Measurements from ENCODE around the gene HOXD3. TPM values are rescaled to one million over a fixed set of nuclear protein-coding genes. Genes with fewer than 3 reads are reported as not detected.

Gene HOXD3
- polyA plus RNA-seq, 4 donors, result 21.7 to 30.9 (median 30.3) TPM

DNA sequence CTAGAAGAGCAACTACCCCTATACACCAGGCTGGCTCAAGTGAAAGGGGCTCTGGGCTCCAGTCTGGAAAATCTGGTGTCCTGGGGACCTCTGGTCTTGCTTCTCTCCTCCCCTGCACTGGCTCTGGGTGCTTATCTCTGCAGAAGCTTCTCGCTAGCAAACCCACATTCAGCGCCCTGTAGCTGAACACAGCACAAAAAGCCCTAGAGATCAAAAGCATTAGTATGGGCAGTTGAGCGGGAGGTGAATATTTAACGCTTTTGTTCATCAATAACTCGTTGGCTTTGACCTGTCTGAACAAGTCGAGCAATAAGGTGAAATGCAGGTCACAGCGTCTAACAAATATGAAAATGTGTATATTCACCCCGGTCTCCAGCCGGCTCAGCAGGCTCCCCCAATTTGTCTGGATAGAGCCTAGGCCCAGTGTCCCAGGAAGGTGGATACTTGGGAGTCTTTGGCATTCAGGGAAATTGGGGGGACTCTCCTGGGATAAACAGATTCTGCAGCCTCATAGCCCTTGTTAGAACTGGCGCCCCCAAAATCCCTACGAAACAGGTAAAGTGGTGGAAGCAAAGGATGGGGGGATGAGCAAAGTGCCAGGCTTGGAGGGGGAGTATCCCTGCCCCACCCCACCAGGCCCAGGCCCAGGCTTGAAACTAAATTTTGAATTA, 8.2 kb upstream of the HOXD3 start:
- DNase-seq (ENCODE audit: low read depth in 4 of 4, low spot score in 2 of 4), result no peak

DNA sequence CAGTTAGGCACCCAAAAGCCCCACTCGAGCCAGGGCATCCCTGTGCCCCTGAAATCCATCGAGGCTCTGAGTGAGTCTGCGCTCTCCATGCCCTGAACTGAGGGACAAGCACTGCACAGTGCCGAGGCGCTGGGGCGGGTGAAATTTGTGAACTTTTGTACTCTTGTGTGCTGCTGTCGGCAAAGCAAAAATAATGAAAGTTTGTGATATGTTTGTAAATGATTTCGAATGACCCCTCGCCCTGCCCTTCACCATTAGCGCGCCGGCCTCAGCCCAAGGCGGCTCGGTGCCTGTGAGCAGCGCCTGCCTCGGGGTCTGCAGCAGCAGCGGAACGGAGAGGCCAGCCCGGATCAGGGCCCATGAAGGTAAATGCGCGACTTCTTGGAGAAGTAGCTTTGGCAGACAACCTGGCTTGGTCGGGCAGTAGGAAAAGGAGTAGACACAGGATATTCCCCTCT, 7.6 kb upstream of the HOXD3 start:
- no peak for DNase-seq (ENCODE audit: low read depth in 4 of 4, low spot score in 2 of 4)

DNA sequence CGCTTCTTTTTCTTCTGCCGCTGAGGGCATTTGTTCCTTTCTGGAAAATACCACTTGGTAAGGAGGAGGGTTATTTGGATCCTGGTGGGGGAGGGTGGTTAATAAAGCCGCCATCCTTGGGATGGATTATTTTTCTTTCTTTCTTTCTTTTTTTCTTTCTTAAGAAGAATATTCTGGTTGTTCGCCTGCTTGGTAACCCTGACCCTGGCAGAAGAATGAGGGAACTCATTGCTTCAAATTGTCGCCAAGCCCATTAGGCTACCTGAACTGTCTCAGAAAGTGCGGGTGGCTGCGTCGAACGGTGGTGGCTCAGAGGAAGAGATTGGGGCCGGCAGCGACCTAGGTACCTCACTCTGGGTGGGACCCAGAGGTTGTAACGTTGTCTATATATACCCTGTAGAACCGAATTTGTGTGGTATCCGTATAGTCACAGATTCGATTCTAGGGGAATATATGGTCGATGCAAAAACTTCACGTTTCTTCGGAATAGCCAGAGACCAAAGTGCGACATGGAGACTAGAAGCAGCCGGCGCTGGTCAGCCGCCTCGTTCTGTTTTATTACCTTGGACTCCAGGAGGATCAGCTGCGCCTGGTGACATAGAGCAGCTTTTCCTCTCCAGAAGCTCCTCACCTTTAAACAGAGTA, 7.0 kb upstream of the HOXD3 start:
- no peak for DNase-seq (ENCODE audit: low read depth in 4 of 4, low spot score in 2 of 4)

DNA sequence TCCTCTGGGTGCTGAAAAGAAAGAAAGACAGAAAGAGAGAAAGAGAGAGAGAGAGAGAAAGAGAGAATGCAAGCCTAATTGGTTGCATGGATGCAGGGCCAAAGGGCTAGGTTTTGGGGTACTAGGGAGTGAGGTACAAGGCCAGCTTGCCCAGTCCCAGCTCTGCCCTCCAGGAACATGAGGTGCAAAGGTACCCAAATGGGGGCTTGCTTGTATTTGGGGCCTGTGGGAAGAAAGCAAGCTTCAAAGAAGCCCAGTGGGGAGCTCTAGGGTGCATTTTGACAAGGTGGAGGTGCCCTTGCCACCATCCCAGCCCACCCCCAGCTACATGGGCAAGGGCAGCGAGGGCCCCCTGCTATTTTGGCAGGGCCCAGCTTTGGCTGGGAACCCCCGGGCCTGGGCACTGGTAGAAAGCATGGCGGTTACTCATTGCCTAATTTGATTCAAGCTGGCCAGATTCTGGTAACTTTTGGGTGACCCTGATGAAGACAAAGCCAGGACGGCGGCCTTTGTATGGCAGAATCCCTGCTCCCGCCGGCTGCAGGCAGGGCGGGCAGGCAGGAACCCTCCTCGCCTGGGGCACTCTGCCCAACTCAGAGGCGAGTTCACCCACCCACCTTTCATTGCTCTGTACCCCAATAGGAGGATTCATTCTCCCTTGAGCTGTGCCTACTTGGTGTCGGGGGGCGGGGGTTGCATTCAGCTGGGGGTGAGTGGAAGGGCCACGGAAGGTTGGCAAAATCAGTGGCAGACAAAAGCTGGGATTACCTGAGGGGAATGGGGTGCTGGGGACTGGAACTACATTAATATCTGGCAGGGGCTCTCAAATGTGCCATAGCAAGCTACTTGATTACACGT, 6.3 kb upstream of the HOXD3 start:
- no peak for DNase-seq (ENCODE audit: low read depth in 4 of 4, low spot score in 2 of 4)

DNA sequence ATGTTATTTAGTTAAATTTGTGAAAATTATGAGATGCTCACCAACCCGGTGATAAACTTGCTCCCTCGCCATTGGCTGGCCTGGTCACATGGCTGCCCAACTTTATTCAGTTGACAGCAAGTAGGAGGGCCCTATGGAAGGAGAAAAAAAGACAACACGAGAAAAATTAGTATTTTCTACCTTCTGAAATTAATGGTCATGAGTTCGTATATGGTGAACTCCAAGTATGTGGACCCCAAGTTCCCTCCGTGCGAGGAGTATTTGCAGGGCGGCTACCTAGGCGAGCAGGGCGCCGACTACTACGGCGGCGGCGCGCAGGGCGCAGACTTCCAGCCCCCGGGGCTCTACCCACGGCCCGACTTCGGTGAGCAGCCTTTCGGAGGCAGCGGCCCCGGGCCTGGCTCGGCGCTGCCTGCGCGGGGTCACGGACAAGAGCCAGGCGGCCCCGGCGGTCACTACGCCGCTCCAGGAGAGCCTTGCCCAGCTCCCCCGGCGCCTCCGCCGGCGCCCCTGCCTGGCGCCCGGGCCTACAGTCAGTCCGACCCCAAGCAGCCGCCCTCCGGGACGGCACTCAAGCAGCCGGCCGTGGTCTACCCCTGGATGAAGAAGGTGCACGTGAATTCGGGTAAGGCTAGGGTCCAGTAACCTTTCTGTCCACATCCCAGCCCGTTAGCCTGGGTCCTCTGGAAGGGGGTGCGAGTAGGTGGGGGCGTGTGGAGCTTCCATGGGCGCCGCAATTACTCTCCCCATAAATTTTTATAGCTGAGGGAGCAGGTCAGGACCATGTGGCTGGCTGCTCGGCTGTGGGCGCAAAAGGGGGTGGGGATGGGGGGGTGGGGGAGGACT, 5.4 kb upstream of the HOXD3 start, which contains the start of gene HOXD4:
HOXD4 (plus strand) TSS at position 109 of the 846 bp plus-strand sequence; CDS start at position 193, 84 bp downstream.
- DNase-seq (ENCODE audit: low read depth in 4 of 4, low spot score in 2 of 4), result peak in 1 of 4 donors; percentile 49

- DNase-seq (ENCODE audit: low read depth in 4 of 4, low spot score in 2 of 4), result no peak
These were observed 4.5 kb upstream of the HOXD3 start for GRCh38 chr2:176152350-176153181.

- DNase-seq (ENCODE audit: low read depth in 4 of 4, low spot score in 2 of 4), result no peak
These were observed 2.4 kb upstream of the HOXD3 start for GRCh38 chr2:176154576-176155252.

DNA sequence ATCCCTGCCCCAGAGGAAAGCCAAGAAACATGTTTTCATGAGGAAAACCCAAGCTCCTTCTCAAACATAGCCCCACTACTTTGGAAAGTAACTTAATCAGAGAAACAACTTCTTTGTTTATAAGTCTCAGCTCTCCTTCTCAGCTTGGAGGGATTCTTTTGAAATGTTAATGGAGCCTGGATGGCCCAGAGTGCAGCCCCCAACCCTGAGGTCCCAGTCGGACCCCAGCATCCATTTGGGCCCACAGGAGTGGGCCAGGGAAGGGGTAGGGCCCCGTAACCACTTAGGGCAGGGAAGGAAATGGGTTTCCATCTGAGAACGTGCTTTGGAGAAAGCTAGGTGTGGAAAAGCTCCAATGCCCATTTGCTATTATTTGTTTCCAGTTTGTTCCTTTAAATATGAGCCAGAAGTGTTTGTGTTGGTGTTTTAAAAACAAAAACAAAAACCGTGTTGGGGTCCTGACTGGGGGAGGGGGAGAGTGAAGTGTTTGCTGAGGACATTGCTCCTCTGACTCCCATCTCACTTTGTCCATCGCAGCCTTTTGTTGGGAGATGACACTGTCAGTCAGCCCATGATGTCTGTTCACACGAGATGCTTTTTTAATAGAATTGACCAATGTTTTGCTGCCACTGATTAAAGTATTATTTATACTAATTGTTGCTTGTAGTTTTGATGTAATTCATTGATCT, 1.6 kb upstream of the HOXD3 start:
- DNase-seq (ENCODE audit: low read depth in 4 of 4, low spot score in 2 of 4), result no peak

DNA sequence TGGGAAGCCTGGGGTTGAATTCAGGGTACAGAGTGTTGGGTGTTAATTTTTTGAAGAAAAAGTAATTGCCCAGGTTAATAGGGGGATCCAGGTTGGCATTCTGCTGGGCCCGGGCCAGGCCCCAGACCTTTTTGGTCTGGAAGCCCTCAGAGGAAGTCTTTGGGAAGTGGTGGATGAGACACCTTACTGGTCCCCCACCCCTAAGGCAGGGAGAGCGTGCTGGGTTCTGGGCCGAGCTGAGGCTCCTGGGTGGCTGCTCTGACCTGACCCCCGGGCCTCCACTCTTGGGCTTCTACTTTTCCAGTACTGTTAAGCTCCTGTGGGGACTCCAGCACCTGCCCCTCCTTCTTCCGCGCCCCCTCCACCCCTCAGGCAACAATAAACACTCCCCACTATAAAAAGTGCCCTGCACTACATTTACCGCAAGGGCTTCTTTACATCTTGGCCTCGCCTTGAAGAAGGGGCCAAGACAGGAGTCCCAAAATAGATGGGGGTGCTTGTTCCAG, 753 bp upstream of the HOXD3 start:
- no peak for DNase-seq (ENCODE audit: low read depth in 4 of 4, low spot score in 2 of 4)

DNA sequence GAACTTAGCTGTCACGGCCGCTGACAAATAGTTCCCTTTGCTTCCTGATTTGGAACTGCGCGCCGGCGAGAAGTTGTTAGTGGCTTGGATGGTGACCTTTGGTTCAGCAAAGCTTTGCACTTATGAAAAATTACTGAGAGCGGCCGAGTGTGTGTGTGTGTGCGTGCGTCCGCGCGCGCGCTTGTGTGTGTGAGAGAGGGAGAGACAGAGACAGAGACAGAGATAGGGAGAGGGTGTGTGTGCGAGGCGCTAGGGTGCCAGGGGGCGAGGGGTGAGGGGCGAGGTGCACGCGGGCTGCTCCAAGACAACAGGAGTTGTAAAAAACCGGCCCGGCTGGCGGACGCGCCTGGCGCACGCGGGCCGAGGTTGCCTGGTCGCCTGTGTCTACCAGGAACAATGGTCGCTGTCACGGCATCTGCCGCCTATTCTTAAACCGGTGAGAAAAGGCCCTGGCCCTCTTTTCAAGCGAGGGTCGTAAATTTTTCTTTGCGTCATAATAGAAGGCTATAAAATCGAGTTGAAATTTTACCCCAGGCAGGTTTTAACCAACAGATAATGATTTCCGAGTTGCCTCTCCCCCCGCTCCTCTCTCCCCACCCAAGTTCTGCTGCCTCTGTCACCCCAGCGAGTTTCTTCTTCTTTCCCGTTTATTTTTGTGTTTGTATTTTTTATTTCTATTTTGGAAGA, 535 bp downstream of the HOXD3 start:
- peak in 2 of 4 donors; percentile 60 to 80 for DNase-seq (ENCODE audit: low read depth in 4 of 4, low spot score in 2 of 4)

DNA sequence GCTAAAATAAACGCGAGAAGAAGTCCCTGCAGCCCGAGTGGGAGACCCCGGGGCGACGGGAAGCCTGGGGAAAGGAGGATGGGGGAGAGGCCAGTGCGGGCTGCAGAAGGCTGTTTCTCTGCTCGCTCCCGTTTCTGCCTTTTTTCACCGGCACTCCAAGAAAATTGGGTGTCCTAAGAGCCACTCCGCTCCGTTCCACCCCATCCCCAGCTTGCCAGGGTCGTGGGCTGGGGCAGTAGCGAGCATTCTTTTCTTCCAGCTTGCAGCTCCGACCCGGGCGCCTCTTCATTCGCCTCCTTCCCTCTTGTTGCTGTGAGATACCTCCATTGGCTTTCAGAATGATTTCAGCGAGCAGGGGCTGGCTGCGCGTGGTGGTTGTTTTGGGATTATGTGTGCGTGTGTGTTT, 1.1 kb downstream of the HOXD3 start:
- peak in 1 of 4 donors; percentile 56 for DNase-seq (ENCODE audit: low read depth in 4 of 4, low spot score in 2 of 4)

GRCh38 chr2:176158855-176159662, 2.0 kb downstream of the HOXD3 start:
- peak in 2 of 4 donors; percentile 61 to 62 for DNase-seq (ENCODE audit: low read depth in 4 of 4, low spot score in 2 of 4)

- no peak for DNase-seq (ENCODE audit: low read depth in 4 of 4, low spot score in 2 of 4)
These were observed 2.6 kb downstream of the HOXD3 start for GRCh38 chr2:176159663-176160250.

- DNase-seq (ENCODE audit: low read depth in 4 of 4, low spot score in 2 of 4), result peak in 2 of 4 donors; percentile 56 to 59
These were observed 3.3 kb downstream of the HOXD3 start for GRCh38 chr2:176160251-176160985.

GRCh38 chr2:176160986-176161824, 4.1 kb downstream of the HOXD3 start:
- peak in 2 of 4 donors; percentile 37 to 59 for DNase-seq (ENCODE audit: low read depth in 4 of 4, low spot score in 2 of 4)

Data from left renal cortex interstitium (tissue), 4 donors.